HEK293T (cell line): Measurements from ENCODE around the gene STAT6.

ENCODE experiments used
- CTCF ChIA-PET: fragments of 350-600 bp; formaldehyde crosslinking; extraction: SDS; loops from one replicate; lab custom pipeline; 2021; ENCODE audit warnings: antibody characterized with exemption, inconsistent platforms; lab: Yijun Ruan, JAX
- POLR2A ChIA-PET: fragments of 350-600 bp; formaldehyde crosslinking; extraction: SDS; loops from one replicate; lab custom pipeline; 2020; ENCODE audit warnings: antibody characterized with exemption, inconsistent platforms; lab: Yijun Ruan, JAX
- DNase-seq: peaks from one replicate; pipeline ENCODE4 v3.0.0; 2012; ENCODE audit warnings: mixed read lengths; ENCODE audit errors: extremely low spot score
- ARNT ChIP-seq: fragments of 450-650 bp; IDR thresholded peaks from 2 replicates; pipeline ENCODE4 v1.6.1; 2017; ENCODE audit warnings: mild to moderate bottlenecking
- BHLHE40 ChIP-seq: fragments of 450-650 bp; IDR thresholded peaks from 2 replicates; pipeline ENCODE4 v1.6.1; 2016; ENCODE audit warnings: mild to moderate bottlenecking, moderate library complexity, borderline replicate concordance
- CTBP1 ChIP-seq: fragments of 450-650 bp; IDR thresholded peaks from 2 replicates; pipeline ENCODE4 v1.6.1; 2016; ENCODE audit warnings: borderline replicate concordance
- ELF4 ChIP-seq: fragments of 450-650 bp; IDR thresholded peaks from 2 replicates; pipeline ENCODE4 v1.6.1; 2017; ENCODE audit warnings: antibody characterized with exemption
- FOXA1 ChIP-seq: fragments of 450-650 bp; IDR thresholded peaks from 2 replicates; pipeline ENCODE4 v1.6.1; 2016; ENCODE audit warnings: mild to moderate bottlenecking
- FOXK2 ChIP-seq: fragments of 450-650 bp; IDR thresholded peaks from 2 replicates; pipeline ENCODE4 v1.6.1; 2016; ENCODE audit warnings: mild to moderate bottlenecking
- FOXM1 ChIP-seq: fragments of 450-650 bp; IDR thresholded peaks from 2 replicates; pipeline ENCODE4 v1.6.1; 2017; ENCODE audit warnings: mild to moderate bottlenecking, borderline replicate concordance
- HDGF ChIP-seq: fragments of 450-650 bp; IDR thresholded peaks from 2 replicates; pipeline ENCODE4 v1.6.1; 2017; ENCODE audit warnings: antibody characterized with exemption, borderline replicate concordance
- L3MBTL2 ChIP-seq: fragments of 450-650 bp; conservative IDR thresholded peaks from 2 replicates; pipeline ENCODE4 v1.6.1; 2016; ENCODE audit warnings: mild to moderate bottlenecking
- LEF1 ChIP-seq: fragments of 450-650 bp; IDR thresholded peaks from 2 replicates; pipeline ENCODE4 v1.6.1; 2017; ENCODE audit warnings: mild to moderate bottlenecking, borderline replicate concordance
- NFRKB ChIP-seq: fragments of 450-650 bp; IDR thresholded peaks from 2 replicates; pipeline ENCODE4 v1.6.1; 2016; ENCODE audit warnings: mild to moderate bottlenecking, moderate library complexity
- PKNOX1 ChIP-seq: fragments of 450-650 bp; IDR thresholded peaks from 2 replicates; pipeline ENCODE4 v1.6.1; 2016
- SP1 ChIP-seq: fragments of 450-650 bp; IDR thresholded peaks from 2 replicates; pipeline ENCODE4 v1.6.1; 2017
- SUZ12 ChIP-seq: fragments of 450-650 bp; IDR thresholded peaks from 2 replicates; pipeline ENCODE4 v1.6.1; 2016; ENCODE audit warnings: mild to moderate bottlenecking
- TARDBP ChIP-seq: fragments of 450-650 bp; IDR thresholded peaks from 2 replicates; pipeline ENCODE4 v1.6.1; 2016
- ZNF384 ChIP-seq: fragments of 450-650 bp; IDR thresholded peaks from 2 replicates; pipeline ENCODE4 v1.6.1; 2016

Gene STAT6

GRCh38 chr12:57111031-57111734, at the start of gene STAT6:
STAT6 (minus strand) TSS chr12:57111362; CDS start chr12:57108278, 3,084 bp downstream.
- DNase-seq, result peak; percentile 37
- no peak for TF ChIP-seq SUZ12
- no peak for TF ChIP-seq LEF1
- TF ChIP-seq FOXA1, result no peak
- TF ChIP-seq FOXK2, result no peak
- no peak for TF ChIP-seq FOXM1
- no peak for TF ChIP-seq L3MBTL2
- no peak for TF ChIP-seq SP1
- no peak for TF ChIP-seq NFRKB
- TF ChIP-seq PKNOX1, result no peak
- TF ChIP-seq ARNT, result no peak
- TF ChIP-seq ZNF384, result no peak
- no peak for TF ChIP-seq HDGF
- no peak for TF ChIP-seq CTBP1
- no peak for TF ChIP-seq BHLHE40
- CTCF ChIA-PET, result interaction anchor here (0.6 to 3.8 kb wide), 23 partner anchors 10 to 475 kb away, joined by 3 to 48 read pairs (median 9); partner anchors contain the start of gene NEMP1
- POLR2A ChIA-PET, result interaction anchor here (0.6 to 2.6 kb wide), 36 partner anchors 9 to 984 kb away, joined by 3 to 46 read pairs (median 5); partner anchors contain the start of genes ESYT1, LRP1, NAB2 and NACA

GRCh38 chr12:57160741-57161140, 49.6 kb upstream of the STAT6 start:
- no peak for DNase-seq
- TF ChIP-seq SUZ12, result no peak
- TF ChIP-seq HDGF, result no peak
- no peak for TF ChIP-seq SP1
- no peak for TF ChIP-seq BHLHE40
- no peak for TF ChIP-seq ELF4
- no peak for TF ChIP-seq FOXK2
- TF ChIP-seq FOXA1, result no peak
- TF ChIP-seq PKNOX1, result no peak
- TF ChIP-seq FOXM1, result no peak
- POLR2A ChIA-PET, result no interaction called here
- CTCF ChIA-PET, result no interaction called here

GRCh38 chr12:57160040-57160439, 48.9 kb upstream of the STAT6 start:
- ChIA-PET POLR2A (no interaction called here), CTCF (no interaction called here)
- no peak for TF ChIP-seq L3MBTL2
- TF ChIP-seq SUZ12, result no peak
- no peak for TF ChIP-seq ZNF384
- no peak for TF ChIP-seq ELF4
- TF ChIP-seq LEF1, result no peak
- no peak for DNase-seq

- POLR2A ChIA-PET, result no interaction called here
- DNase-seq, result no peak
- CTCF ChIA-PET, result no interaction called here
- TF ChIP-seq FOXM1 (no peak), SP1 (no peak), ELF4 (no peak), CTBP1 (no peak), ARNT (no peak), LEF1 (no peak), HDGF (no peak), TARDBP (no peak), NFRKB (no peak), SUZ12 (no peak), L3MBTL2 (no peak), BHLHE40 (no peak), PKNOX1 (no peak), FOXK2 (no peak), FOXA1 (no peak), ZNF384 (no peak)
These were observed 48.1 kb upstream of the STAT6 start for GRCh38 chr12:57159311-57159710.

GRCh38 chr12:57158665-57159064, 47.5 kb upstream of the STAT6 start:
- POLR2A ChIA-PET, result no interaction called here

More at GRCh38 chr12:57158665-57159064, 47.5 kb upstream of the STAT6 start:
- no peak for DNase-seq
- TF ChIP-seq L3MBTL2, result no peak
- no peak for TF ChIP-seq FOXK2
- TF ChIP-seq LEF1, result no peak
- TF ChIP-seq ELF4, result no peak
- TF ChIP-seq PKNOX1, result no peak
- CTCF ChIA-PET, result no interaction called here
